ENCODE results near the gene ZNF627. TPM values are rescaled to one million over a fixed set of nuclear protein-coding genes. Genes with fewer than 3 reads are reported as not detected.

ZNF627 gene
- total RNA-seq, 2 experiments from 2014 or later: 3.7 to 4.8 TPM

DNA sequence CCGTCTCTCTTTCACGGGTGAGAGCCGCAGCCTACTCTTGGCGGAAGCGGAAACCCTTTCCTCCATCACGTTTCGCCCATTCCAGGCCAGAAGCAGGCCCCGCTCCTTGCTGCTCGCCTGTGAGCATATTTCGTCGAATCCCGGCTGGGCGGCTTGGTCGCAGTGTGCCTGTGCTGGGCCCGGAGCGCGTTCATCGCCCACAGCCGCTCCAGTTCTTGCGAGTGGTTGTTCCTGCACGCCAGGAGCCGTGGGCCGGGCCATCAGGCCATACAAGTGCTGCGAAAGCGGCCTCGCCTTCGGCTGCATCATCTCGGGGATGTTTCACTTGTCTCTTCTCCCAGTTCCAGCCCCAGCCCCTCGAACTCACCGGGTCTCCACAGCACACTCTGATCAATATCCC, 65.0 kb downstream of the ZNF627 start:
- Mint-ChIP-seq H3K4me3 (no peak overlapping the region), H3K9me3 (ENCODE audit: insufficient read depth) (no peaks in the 10 kb centered on the region), H3K27me3 (ENCODE audit: low read depth) (no peaks in the 10 kb centered on the region), H3K36me3 (ENCODE audit: low read depth) (no peaks in the 10 kb centered on the region), H3K27ac (no peak overlapping the region), H3K4me1 (ENCODE audit: low read depth) (no peaks in the 10 kb centered on the region)
- ChIA-PET CTCF (no interaction called here), POLR2A (no interaction called here)
- ATAC-seq: no peak
- DNase-seq: no peak

DNA sequence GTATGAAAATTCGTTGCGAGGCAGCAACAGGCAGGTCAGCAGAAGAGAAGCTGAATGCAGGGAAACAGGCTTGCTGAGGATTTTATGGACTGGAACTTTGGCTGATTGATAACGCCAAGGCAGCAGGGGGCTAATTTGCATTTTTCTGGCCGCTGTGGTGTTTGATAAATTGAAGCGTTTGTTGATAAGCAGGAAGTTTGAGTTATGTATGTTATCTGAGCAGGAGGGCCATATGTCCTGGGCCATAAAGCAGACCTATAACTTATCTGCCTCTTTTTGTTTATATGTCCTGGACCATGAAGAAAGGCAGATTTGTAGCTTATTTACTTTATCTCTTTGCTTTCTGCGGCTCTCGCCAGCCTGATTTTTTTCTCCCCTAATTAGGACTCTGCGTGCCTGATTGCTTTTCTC, 65.9 kb downstream of the ZNF627 start:
- POLR2A ChIA-PET: no interaction called here
- Mint-ChIP-seq H3K27ac (no peak overlapping the region), H3K36me3 (ENCODE audit: low read depth) (no peaks in the 10 kb centered on the region), H3K9me3 (ENCODE audit: insufficient read depth) (no peaks in the 10 kb centered on the region), H3K27me3 (ENCODE audit: low read depth) (no peaks in the 10 kb centered on the region), H3K4me3 (no peak overlapping the region), H3K4me1 (ENCODE audit: low read depth) (no peaks in the 10 kb centered on the region)
- CTCF ChIA-PET: no interaction called here
- DNase-seq: no peak
- no peak for ATAC-seq

Other genes starting within 250 kb of the ZNF627 start
- gene PLPPR2, start 242.1 kb upstream of the ZNF627 start, total RNA-seq: 1 to 10 TPM; 1.1 TPM
- gene SWSAP1, start 222.8 kb upstream of the ZNF627 start, total RNA-seq: 1 to 10 TPM; 3.1 to 3.4 TPM
- 1 to 10 TPM; 6.4 to 8.8 TPM for gene EPOR, start 213.2 kb upstream of the ZNF627 start, total RNA-seq
- not detected for gene RGL3, start 178.2 kb upstream of the ZNF627 start, total RNA-seq
- not detected for gene ODAD3, start 162.4 kb upstream of the ZNF627 start, total RNA-seq
- gene PRKCSH, start 161.8 kb upstream of the ZNF627 start, total RNA-seq: 100 to 1,000 TPM; 285 to 302 TPM
- under 1 TPM in 1 of 2 experiments, not detected in 1; 0.71 TPM for gene ELAVL3, start 116.4 kb upstream of the ZNF627 start, total RNA-seq
- 10 to 100 TPM; 20.1 to 21.8 TPM for gene ZNF653, start 91.6 kb upstream of the ZNF627 start, total RNA-seq
- 10 to 100 TPM; 28.9 to 31.6 TPM for gene ECSIT, start 68.3 kb upstream of the ZNF627 start, total RNA-seq
- gene CNN1, start 58.6 kb upstream of the ZNF627 start, total RNA-seq: not detected
- 10 to 100 TPM; 47.9 to 52.8 TPM for gene ELOF1, start 38.3 kb upstream of the ZNF627 start, total RNA-seq
- gene ACP5, start 19.8 kb upstream of the ZNF627 start, total RNA-seq: 1 to 10 TPM; 9.8 to 9.9 TPM
- gene ZNF823, start 141.5 kb downstream of the ZNF627 start, total RNA-seq: 1 to 10 TPM; 6.5 to 7.0 TPM
- gene ZNF441, start 169.5 kb downstream of the ZNF627 start, total RNA-seq: 1 to 10 TPM; 7.9 to 8.7 TPM
- 1 to 10 TPM; 1.8 to 2.1 TPM for gene ZNF491, start 201.0 kb downstream of the ZNF627 start, total RNA-seq
- gene ZNF440, start 216.8 kb downstream of the ZNF627 start, total RNA-seq: 10 to 100 TPM; 15.2 to 17.7 TPM

Measured in activated CD8-positive, alpha-beta T cell treated with anti-CD3 and anti-CD28 coated beads, Interleukin-2, amount 10 ng/mL, durations not matched to agents 7 days and 5 days (primary cell).